Naive thymus-derived CD4-positive, alpha-beta T cell (primary cell): ENCODE data around the gene GRAMD1A. TPM values are rescaled to one million over a fixed set of nuclear protein-coding genes. Genes with fewer than 3 reads are reported as not detected.

Experiments used
- ATAC-seq: fragments of 150-1000 bp; cut with Tn5 transposase; 2 replicates; pipeline ENCODE4 v1.10.0; 2021; ENCODE audit warnings: mild to moderate bottlenecking, moderate library complexity
- CTCF ChIA-PET: fragments of 350-600 bp; sonication (Branson Sonifier 250); formaldehyde crosslinking; loops from one replicate; lab custom pipeline; 2021; ENCODE audit warnings: antibody characterized with exemption; lab: Charles Lee
- POLR2A ChIA-PET: fragments of 350-600 bp; sonication (Branson Sonifier 250); formaldehyde crosslinking; loops from one replicate; lab custom pipeline; 2021; ENCODE audit warnings: antibody characterized with exemption, inconsistent platforms; lab: Charles Lee
- DNase-seq, 9 donors: peaks; one replicate each; pipeline versions ENCODE4 v3.0.0 to v3.0.0-alpha.2; 2020 to 2022; ENCODE audit warnings: mixed read lengths in 1 of 9
- H3K27ac ChIP-seq: one replicate; pipeline ENCODE4 v1.7.0; 2013; ENCODE audit warnings: mild to moderate bottlenecking, low read depth, low read length, moderate library complexity
- H3K27me3 ChIP-seq, 2 donors: one replicate each; pipeline ENCODE4 v1.7.0; 2013; ENCODE audit warnings: low read length in 2 of 2, mild to moderate bottlenecking in 2 of 2, moderate library complexity in 2 of 2; ENCODE audit not compliant: control insufficient read depth in 2 of 2, insufficient read depth in 2 of 2
- H3K36me3 ChIP-seq, 3 experiments: 1 replicate in 2 of 3; 2 replicates in 1 of 3; pipeline ENCODE4 v1.7.0; 2013; ENCODE audit warnings: low read length in 3 of 3, mild to moderate bottlenecking in 3 of 3, moderate library complexity in 1 of 3; ENCODE audit not compliant: insufficient read depth in 3 of 3, control insufficient read depth in 2 of 3
- H3K4me1 ChIP-seq, 2 donors: one replicate each; pipeline ENCODE4 v1.7.0; 2013; ENCODE audit warnings: low read length in 2 of 2, mild to moderate bottlenecking in 2 of 2, moderate library complexity in 1 of 2; ENCODE audit not compliant: control insufficient read depth in 2 of 2, insufficient read depth in 2 of 2
- H3K4me3 ChIP-seq: 2 replicates; pipeline ENCODE4 v1.7.0; 2013; ENCODE audit warnings: mild to moderate bottlenecking, low read length
- H3K9me3 ChIP-seq, 3 experiments: 1 replicate in 2 of 3; 2 replicates in 1 of 3; pipeline ENCODE4 v1.7.0; 2013; ENCODE audit warnings: low read length in 3 of 3; ENCODE audit not compliant: control insufficient read depth in 2 of 3
- H3K27ac Mint-ChIP-seq, 9 donors: one replicate each; pipeline ENCODE4 v1.8.0; 2020 to 2022; ENCODE audit warnings: mixed read lengths in 9 of 9, mild to moderate bottlenecking in 8 of 9, moderate library complexity in 5 of 9, inconsistent platforms in 2 of 9
- H3K27me3 Mint-ChIP-seq, 5 donors: one replicate each; pipeline ENCODE4 v1.8.0; 2021 to 2022; ENCODE audit warnings: mixed read lengths in 5 of 5, mild to moderate bottlenecking in 1 of 5
- H3K36me3 Mint-ChIP-seq, 5 donors: one replicate each; pipeline ENCODE4 v1.8.0; 2020 to 2022; ENCODE audit warnings: mixed read lengths in 5 of 5, mild to moderate bottlenecking in 3 of 5, inconsistent platforms in 1 of 5
- H3K4me1 Mint-ChIP-seq, 7 donors: one replicate each; pipeline ENCODE4 v1.8.0; 2020 to 2022; ENCODE audit warnings: mixed read lengths in 7 of 7, mild to moderate bottlenecking in 3 of 7, inconsistent platforms in 1 of 7
- H3K4me3 Mint-ChIP-seq, 10 donors: one replicate each; pipeline ENCODE4 v1.8.0; 2020 to 2022; ENCODE audit warnings: mild to moderate bottlenecking in 10 of 10, mixed read lengths in 10 of 10, moderate library complexity in 6 of 10, inconsistent platforms in 2 of 10
- H3K9me3 Mint-ChIP-seq, 11 donors: one replicate each; pipeline ENCODE4 v1.8.0; 2020 to 2022; ENCODE audit warnings: mixed read lengths in 11 of 11, mild to moderate bottlenecking in 4 of 11, inconsistent platforms in 1 of 11, moderate library complexity in 1 of 11
- intact Hi-C, 2 donors: fragments of 100-400 bp; cut with micrococcal nuclease; formaldehyde crosslinking; loops; one replicate each; pipeline ENCODE4 v1.15.1; 2023
- polyA plus RNA-seq, 2 donors: library from polyadenylated mRNA; unstranded; fragments of 300-500 nt; fragmentation: Illumina TruSeq; gene quantifications; one replicate each; pipeline ENCODE4 v1.2.3, GENCODE V29; 2021
- total RNA-seq, 6 experiments: library from RNA in 5 of 6; stranded (reverse) in 5 of 6; gene quantifications; 1 replicate in 5 of 6; 2 replicates in 1 of 6; pipeline ENCODE4 v1.2.3 and lab custom pipeline; 2021 to 2026

Gene GRAMD1A
- total and polyA plus RNA-seq, 7 experiments from 2014 or later = 33.6 to 286 (median 167) TPM

DNA sequence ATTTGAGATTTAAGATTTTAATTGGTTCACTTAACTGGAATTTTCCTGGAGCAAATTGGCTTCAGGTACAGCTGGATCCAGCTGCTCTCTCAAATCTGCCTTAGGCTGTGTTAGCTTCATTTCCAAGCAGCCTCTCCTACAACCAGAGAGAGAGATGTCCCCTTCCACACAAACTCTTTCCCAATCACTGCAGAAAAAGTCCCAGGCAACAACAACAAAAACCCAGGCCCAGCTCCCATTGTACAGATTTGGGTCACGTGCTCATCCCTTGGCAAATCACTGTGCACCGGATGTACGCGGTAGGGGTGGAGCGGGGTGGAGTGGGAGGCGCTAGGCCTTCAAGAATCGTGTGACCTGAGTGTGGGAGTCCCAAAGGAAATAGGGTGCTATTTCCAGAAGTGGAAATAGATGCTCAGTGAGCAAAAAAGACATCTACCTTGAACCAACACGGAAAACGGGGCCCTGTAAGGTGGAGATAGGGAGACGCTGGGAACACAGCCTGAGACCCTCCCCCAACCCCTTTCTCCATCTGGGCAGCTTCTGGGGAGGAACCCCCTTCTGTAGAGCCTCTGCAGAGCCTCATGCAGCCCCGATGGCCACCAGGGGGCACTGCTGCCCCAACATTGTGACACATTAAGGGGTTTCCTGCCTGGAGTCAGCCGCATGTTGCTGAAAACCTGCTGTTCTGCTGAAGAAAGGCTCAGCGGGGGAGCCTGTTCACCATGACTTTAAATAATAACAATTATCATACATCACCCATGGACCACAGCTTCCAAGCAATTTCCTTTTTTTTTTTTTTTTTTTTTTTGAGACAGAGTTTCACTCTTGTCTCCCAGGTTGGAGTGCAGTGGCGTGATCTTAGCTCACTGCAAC lies 66.8 kb downstream of the GRAMD1A start:
- H3K36me3 ChIP-seq = no peaks in the 10 kb centered on the region
- H3K27ac ChIP-seq = no peak overlapping the region
- Mint-ChIP-seq H3K36me3 (peaks cover 0 to 4% (median 0%) of the 10 kb centered on the region in 5 donors), H3K4me3 (peak overlapping the region in 2 of 10 donors; percentile 3 to 24), H3K4me1 (peaks cover 0 to 13% (median 7%) of the 10 kb centered on the region in 7 donors), H3K27me3 (no peaks in the 10 kb centered on the region), H3K27ac (peak overlapping the region in 6 of 9 donors; percentile 8 to 80 (median 49)), H3K9me3 (peaks cover 0 to 6% (median 3%) of the 10 kb centered on the region in 11 donors)
- CTCF ChIA-PET = interaction anchor here (0.9 to 2.2 kb wide), 11 partner anchors 12 to 150 kb away, joined by 3 to 12 read pairs (median 4); no protein-coding TSS in a partner anchor
- no peaks in the 10 kb centered on the region for H3K4me1 ChIP-seq
- no peaks in the 10 kb centered on the region for H3K9me3 ChIP-seq
- no peak overlapping the region for H3K4me3 ChIP-seq
- intact Hi-C loops = loop anchor here (1.0 to 10.0 kb wide), 10 partner anchors 22 to 428 kb away; partner anchors contain the start of genes LGI4 (in 2 of the 2), KRTDAP (in 1 of the 2) and USF2 (in 1 of the 2)
- ATAC-seq (peak; percentile 95), DNase-seq (peak; percentile 74 to 91 (median 87))
- POLR2A ChIA-PET = interaction anchor here (0.6 to 2.0 kb wide), 3 partner anchors 38 to 1148 kb away, joined by 3 to 8 read pairs (median 5); no protein-coding TSS in a partner anchor
- no peaks in the 10 kb centered on the region for H3K27me3 ChIP-seq

- Histone ChIP-seq H3K27me3 (no peaks in the 10 kb centered on the region), H3K4me3 (no peak overlapping the region), H3K36me3 (no peaks in the 10 kb centered on the region), H3K27ac (no peak overlapping the region), H3K9me3 (no peaks in the 10 kb centered on the region), H3K4me1 (no peaks in the 10 kb centered on the region)
- ATAC-seq (no peak), DNase-seq (no peak)
- intact Hi-C loops = loop anchor here in 1 of 2 donors (10.0 kb wide), 1 partner anchor 426 kb away; the partner anchor contains the start of gene KRTDAP
- no peaks in the 10 kb centered on the region for H3K27me3 Mint-ChIP-seq
- H3K36me3 Mint-ChIP-seq = peaks cover 0 to 4% (median 0%) of the 10 kb centered on the region in 5 donors
- CTCF ChIA-PET = interaction anchor here (0.8 to 1.6 kb wide), 4 partner anchors 18 to 72 kb away, joined by 3 to 6 read pairs (median 4); no protein-coding TSS in a partner anchor
- H3K4me1 Mint-ChIP-seq = peaks cover 0 to 10% (median 7%) of the 10 kb centered on the region in 7 donors
- H3K4me3 Mint-ChIP-seq = no peak overlapping the region
- H3K9me3 Mint-ChIP-seq = peaks cover 0 to 6% (median 3%) of the 10 kb centered on the region in 11 donors
- POLR2A ChIA-PET = no interaction called here
- H3K27ac Mint-ChIP-seq = no peak overlapping the region
Measured at GRCh38 chr19:35068941-35069634, 69.0 kb downstream of the GRAMD1A start.

DNA sequence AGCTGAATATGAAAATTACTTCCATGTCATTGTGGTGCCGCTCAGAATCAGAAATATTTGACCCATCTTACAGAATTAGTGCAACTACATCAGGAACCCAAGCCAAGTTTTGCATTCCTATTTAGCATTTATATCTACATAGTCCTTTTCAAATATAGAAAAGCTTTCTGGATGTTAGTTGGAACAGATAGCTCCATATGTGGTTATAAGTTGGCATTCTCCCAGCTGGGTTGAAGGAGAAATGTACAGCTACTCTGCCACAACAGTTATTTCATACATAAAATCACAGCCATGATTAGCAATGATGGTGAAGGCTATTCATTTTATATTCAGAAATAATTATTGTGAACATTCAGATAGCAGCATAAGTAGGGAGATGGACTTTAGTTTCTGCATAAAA lies 69.6 kb downstream of the GRAMD1A start:
- ATAC-seq (no peak), DNase-seq (no peak)
- no peaks in the 10 kb centered on the region for H3K27me3 Mint-ChIP-seq
- H3K4me3 Mint-ChIP-seq = no peak overlapping the region
- peaks cover 0 to 6% (median 3%) of the 10 kb centered on the region in 11 donors for H3K9me3 Mint-ChIP-seq
- H3K36me3 ChIP-seq = no peaks in the 10 kb centered on the region
- H3K4me3 ChIP-seq = no peak overlapping the region
- ChIA-PET CTCF (interaction anchor here (0.5 to 1.6 kb wide), 5 partner anchors 17 to 288 kb away, joined by 3 to 6 read pairs (median 4); no protein-coding TSS in a partner anchor), POLR2A (no interaction called here)
- peaks cover 0 to 9% (median 7%) of the 10 kb centered on the region in 7 donors for H3K4me1 Mint-ChIP-seq
- H3K4me1 ChIP-seq = no peaks in the 10 kb centered on the region
- H3K27me3 ChIP-seq = no peaks in the 10 kb centered on the region
- H3K36me3 Mint-ChIP-seq = peaks cover 0 to 4% (median 0%) of the 10 kb centered on the region in 5 donors
- peak overlapping the region in 1 of 9 donors; percentile 45 for H3K27ac Mint-ChIP-seq
- intact Hi-C loops = loop anchor here in 1 of 2 donors (10.0 kb wide), 1 partner anchor 425 kb away; the partner anchor contains the start of gene KRTDAP
- H3K27ac ChIP-seq = no peak overlapping the region
- H3K9me3 ChIP-seq = no peaks in the 10 kb centered on the region

- Histone ChIP-seq H3K4me3 (no peak overlapping the region), H3K36me3 (no peaks in the 10 kb centered on the region), H3K9me3 (no peaks in the 10 kb centered on the region), H3K27me3 (no peaks in the 10 kb centered on the region), H3K27ac (no peak overlapping the region), H3K4me1 (no peaks in the 10 kb centered on the region)
- Mint-ChIP-seq H3K27ac (no peak overlapping the region), H3K4me1 (peaks cover 0 to 9% (median 7%) of the 10 kb centered on the region in 7 donors), H3K36me3 (peaks cover 0 to 4% (median 0%) of the 10 kb centered on the region in 5 donors), H3K4me3 (no peak overlapping the region), H3K27me3 (no peaks in the 10 kb centered on the region), H3K9me3 (peaks cover 0 to 6% (median 3%) of the 10 kb centered on the region in 11 donors)
- no peak for DNase-seq
- ChIA-PET POLR2A (no interaction called here), CTCF (interaction anchor here (1.4 to 1.6 kb wide), 2 partner anchors 16 to 21 kb away, joined by 4 to 6 read pairs; no protein-coding TSS in a partner anchor)
- intact Hi-C loops = no loop called here
- ATAC-seq = no peak
Measured at GRCh38 chr19:35070471-35070870, 70.3 kb downstream of the GRAMD1A start.

DNA sequence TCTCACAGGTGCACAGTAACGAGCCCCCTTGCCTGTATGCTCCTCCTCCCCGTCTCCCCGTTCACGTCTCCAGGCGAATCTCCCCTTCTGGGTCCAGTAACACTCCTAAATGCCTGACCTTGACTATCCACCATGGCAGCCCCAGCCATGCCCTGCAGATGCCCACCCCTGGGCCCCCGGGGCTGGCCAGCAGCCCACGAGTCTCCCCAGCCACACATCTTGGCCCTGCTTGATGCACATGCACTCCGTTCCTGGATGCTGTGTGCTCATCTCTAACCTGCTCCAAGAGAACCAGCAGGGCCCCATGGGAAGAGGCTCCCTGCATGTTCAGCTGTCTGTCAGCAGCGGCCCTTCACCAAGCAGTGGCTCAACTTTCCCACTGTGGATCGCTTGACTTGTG lies 73.4 kb downstream of the GRAMD1A start:
- Mint-ChIP-seq H3K4me3 (no peak overlapping the region), H3K36me3 (peaks cover 0 to 4% (median 0%) of the 10 kb centered on the region in 5 donors), H3K9me3 (peaks cover 0 to 5% (median 3%) of the 10 kb centered on the region in 11 donors), H3K27ac (no peak overlapping the region), H3K4me1 (peaks cover 0 to 3% (median 0%) of the 10 kb centered on the region in 7 donors), H3K27me3 (no peaks in the 10 kb centered on the region)
- POLR2A ChIA-PET = no interaction called here
- CTCF ChIA-PET = no interaction called here
- ATAC-seq (no peak), DNase-seq (no peak)
- Histone ChIP-seq H3K4me1 (no peaks in the 10 kb centered on the region), H3K4me3 (no peak overlapping the region), H3K36me3 (no peaks in the 10 kb centered on the region), H3K27me3 (no peaks in the 10 kb centered on the region), H3K27ac (no peak overlapping the region), H3K9me3 (no peaks in the 10 kb centered on the region)
- intact Hi-C loops = no loop called here

DNA sequence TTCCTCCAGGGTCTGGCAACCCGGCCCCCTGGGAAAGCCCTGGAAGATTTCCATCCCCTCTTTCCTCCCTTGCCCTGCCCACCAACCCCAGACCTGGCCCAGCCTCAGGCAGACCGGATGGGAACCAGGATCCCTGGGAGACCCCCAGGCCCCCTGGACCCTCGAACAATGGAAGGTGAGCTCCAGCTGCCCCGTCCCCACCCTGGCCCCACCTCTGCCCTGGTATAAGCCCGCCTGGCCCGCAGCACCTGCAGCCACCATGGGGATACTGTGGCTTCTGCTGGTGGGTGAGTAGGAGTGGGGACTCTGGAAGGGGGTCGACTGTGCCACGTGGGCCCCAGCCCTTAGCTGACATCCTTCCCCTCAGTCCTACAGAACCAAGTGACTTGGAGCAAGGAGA lies 73.8 kb downstream of the GRAMD1A start:
- intact Hi-C loops = no loop called here
- no peaks in the 10 kb centered on the region for H3K27me3 ChIP-seq
- peaks cover 0 to 3% (median 0%) of the 10 kb centered on the region in 7 donors for H3K4me1 Mint-ChIP-seq
- H3K4me3 ChIP-seq = no peak overlapping the region
- peaks cover 0 to 4% (median 0%) of the 10 kb centered on the region in 5 donors for H3K36me3 Mint-ChIP-seq
- POLR2A ChIA-PET = no interaction called here
- H3K27me3 Mint-ChIP-seq = peaks cover 0 to 4% (median 0%) of the 10 kb centered on the region in 5 donors
- ATAC-seq (no peak), DNase-seq (no peak)
- H3K27ac ChIP-seq = no peak overlapping the region
- H3K9me3 ChIP-seq = no peaks in the 10 kb centered on the region
- H3K9me3 Mint-ChIP-seq = peaks cover 0 to 5% (median 3%) of the 10 kb centered on the region in 11 donors
- H3K36me3 ChIP-seq = no peaks in the 10 kb centered on the region
- no peak overlapping the region for H3K27ac Mint-ChIP-seq
- H3K4me3 Mint-ChIP-seq = no peak overlapping the region
- CTCF ChIA-PET = interaction anchor here (0.7 kb wide), 1 partner anchor 10 kb away, joined by 3 read pairs; no protein-coding TSS in a partner anchor
- no peaks in the 10 kb centered on the region for H3K4me1 ChIP-seq
